LNCaP clone FGC (cell line): ENCODE data around the gene REPS2.

Experiments
- DNase-seq: peaks from one replicate; pipeline ENCODE4 v3.0.0-alpha.2; 2011; ENCODE audit warnings: low read depth
- H3K4me3 ChIP-seq: 2 replicates; pipeline ENCODE4 v1.5.1; 2011; ENCODE audit warnings: mild to moderate bottlenecking, low read depth, low read length, control low read depth
- CTCF ChIP-seq: IDR thresholded peaks from 2 replicates; pipeline ENCODE4 v1.5.1; 2012; ENCODE audit warnings: mild to moderate bottlenecking; ENCODE audit not compliant: control insufficient read depth, insufficient read depth; ENCODE audit errors: extremely low read depth

REPS2 gene

GRCh38 chrX:16946361-16946964 lies at the start of gene REPS2:
REPS2 (plus strand) TSS chrX:16946658; CDS start chrX:16946862, 204 bp downstream.
- peak; percentile 3; the same call in 1 of the 2 replicates for TF ChIP-seq CTCF

GRCh38 chrX:16897445-16897844 lies 49.0 kb upstream of the REPS2 start:
- TF ChIP-seq CTCF = no peak
- DNase-seq = no peak
- H3K4me3 ChIP-seq = no peak overlapping the region

More at GRCh38 chrX:16946361-16946964, at the start of gene REPS2:
- H3K4me3 ChIP-seq = peak within 1 kb of the TSS; percentile 60
- no peak for DNase-seq

- no peak for TF ChIP-seq CTCF
- H3K4me3 ChIP-seq = no peak overlapping the region
- no peak for DNase-seq
Measured at GRCh38 chrX:16903274-16904022, 43.0 kb upstream of the REPS2 start.

GRCh38 chrX:16910376-16910775 lies 36.1 kb upstream of the REPS2 start:
- H3K4me3 ChIP-seq = no peak overlapping the region
- no peak for DNase-seq
- no peak for TF ChIP-seq CTCF

- no peak for TF ChIP-seq CTCF
- DNase-seq = no peak
- no peak overlapping the region for H3K4me3 ChIP-seq
Measured at GRCh38 chrX:16914058-16914457, 32.4 kb upstream of the REPS2 start.

- DNase-seq = no peak
- no peak overlapping the region for H3K4me3 ChIP-seq
- no peak for TF ChIP-seq CTCF
Measured at GRCh38 chrX:16916561-16916960, 29.9 kb upstream of the REPS2 start.

GRCh38 chrX:16917120-16917519 lies 29.3 kb upstream of the REPS2 start:
- TF ChIP-seq CTCF = no peak
- H3K4me3 ChIP-seq = no peak overlapping the region
- no peak for DNase-seq
